K562 (cell line): ENCODE results near the gene NSRP1. TPM values are rescaled to one million over a fixed set of nuclear protein-coding genes. Genes with fewer than 3 reads are reported as not detected.
A peak's percentile ranks its signal among the peaks of the same experiment; 100 is the strongest.

Experiments used
- ATAC-seq: fragments of 200-7000 bp; cut with Tn5 transposase; 3 replicates; pipeline ENCODE4 v1.9.1; 2020; ENCODE audit warnings: moderate library complexity
- BruUV-seq: library from RNA; stranded (reverse); fragments of 400-500 nt; replicated peaks from 2 replicates; lab custom pipeline; 2021; lab: Mats Ljungman, UMichigan
- CTCF ChIA-PET: fragments of 300-600 bp; formaldehyde crosslinking; extraction: SDS; loops from one replicate; lab custom pipeline; 2021; ENCODE audit warnings: low intra/inter-chr PET ratio; lab: Yijun Ruan, JAX
- POLR2A ChIA-PET: fragments of 300-600, 350-650 bp; sonication (Branson Sonifier 250); formaldehyde crosslinking; extraction: SDS; loops from one replicate; lab custom pipeline; 2021; ENCODE audit warnings: antibody characterized with exemption, inconsistent platforms; lab: Yijun Ruan, JAX
- DNase-seq, 4 experiments: peaks; one replicate each; pipeline versions ENCODE4 v3.0.0 to v3.0.0-alpha.2; 2011 to 2018; ENCODE audit warnings: low spot score in 3 of 4, mixed read lengths in 3 of 4; ENCODE audit errors: extremely low read depth in 1 of 4
- FAIRE-seq: peaks from 2 replicates; lab custom pipeline; 2011; peaks lifted over from hg19 to GRCh38; lab: Jason Lieb, UNC
- H2AFZ ChIP-seq: 2 replicates; pipeline ENCODE4 v1.6.0; 2011; ENCODE audit warnings: low read depth, low read length, control low read depth, inconsistent platforms
- H3K27ac ChIP-seq: fragments of 200-600 bp; 3 replicates; pipeline ENCODE4 v1.8.0; 2011; ENCODE audit warnings: low read depth, mild to moderate bottlenecking, control low read depth, inconsistent platforms, low read length, moderate library complexity, mixed read lengths; ENCODE audit errors: extremely low read depth
- H3K27me3 ChIP-seq, 2 experiments: fragments of 300-600 bp in 1 of 2; 2 replicates in 1 of 2; 3 replicates in 1 of 2; pipeline versions ENCODE4 v1.6.0 to v1.8.0; 2011; ENCODE audit warnings: inconsistent platforms in 2 of 2, low read length in 2 of 2, mild to moderate bottlenecking in 1 of 2, mixed read lengths in 1 of 2, moderate library complexity in 1 of 2; ENCODE audit not compliant: control insufficient read depth in 2 of 2, insufficient read depth in 2 of 2
- H3K36me3 ChIP-seq: fragments of 300-600 bp; 3 replicates; pipeline ENCODE4 v1.8.0; 2011; ENCODE audit warnings: mild to moderate bottlenecking, low read length, inconsistent platforms; ENCODE audit not compliant: control insufficient read depth, insufficient read depth
- H3K4me1 ChIP-seq, 2 experiments: fragments of 200-600 bp in 1 of 2; replicated peaks in 1 of 2; 2 replicates in 1 of 2; 3 replicates in 1 of 2; pipeline versions ENCODE4 v1.5.1 to v1.8.0; 2011; ENCODE audit warnings: inconsistent platforms in 2 of 2, low read length in 2 of 2, mild to moderate bottlenecking in 1 of 2, mixed read lengths in 1 of 2, moderate library complexity in 1 of 2; ENCODE audit not compliant: control insufficient read depth in 2 of 2, insufficient read depth in 2 of 2
- H3K4me2 ChIP-seq: 2 replicates; pipeline ENCODE4 v1.6.1; 2011; ENCODE audit warnings: low read length, control low read depth, inconsistent platforms, mixed read lengths; ENCODE audit not compliant: insufficient read depth
- H3K4me3 ChIP-seq: fragments of 200-600 bp; sonication (generic), shearing (Covaris generic); 2 replicates; pipeline ENCODE4 v1.5.1; 2016; ENCODE audit warnings: control low read depth, inconsistent platforms
- H3K79me2 ChIP-seq: fragments of 200-600 bp; 3 replicates; pipeline ENCODE4 v1.8.0; 2011; ENCODE audit warnings: low read length, inconsistent platforms; ENCODE audit not compliant: control insufficient read depth, insufficient read depth
- H3K9ac ChIP-seq, 2 experiments: 2 replicates each; pipeline versions ENCODE4 v1.6.0 to v1.6.1; 2011; ENCODE audit warnings: low read depth in 2 of 2, low read length in 2 of 2, control low read depth in 1 of 2, inconsistent platforms in 1 of 2, mild to moderate bottlenecking in 1 of 2, mixed read lengths in 1 of 2; ENCODE audit not compliant: insufficient read depth in 1 of 2
- H3K9me1 ChIP-seq: one replicate; pipeline ENCODE4 v1.6.0; 2011; ENCODE audit warnings: inconsistent platforms, mild to moderate bottlenecking, low read length, moderate library complexity; ENCODE audit not compliant: control insufficient read depth, insufficient read depth
- H3K9me3 ChIP-seq: replicated peaks from 2 replicates; pipeline ENCODE4 v1.5.1; 2011; ENCODE audit warnings: low read depth, low read length, inconsistent platforms; ENCODE audit not compliant: control insufficient read depth, insufficient read depth
- H4K20me1 ChIP-seq: replicated peaks from 2 replicates; pipeline ENCODE4 v1.6.1; 2011; ENCODE audit warnings: low read length, inconsistent platforms, mixed read lengths; ENCODE audit not compliant: control insufficient read depth, insufficient read depth
- CBX5 ChIP-seq: IDR thresholded peaks from 2 replicates; pipeline ENCODE4 v1.6.1; 2014; ENCODE audit warnings: low read depth, borderline replicate concordance
- CSDE1 ChIP-seq, 2 experiments: fragments of 450-650 bp; IDR thresholded peaks; 2 replicates each; pipeline ENCODE4 v1.6.1; 2016; ENCODE audit warnings: mild to moderate bottlenecking in 1 of 2
- HDAC1 ChIP-seq, 2 experiments: fragments of 450-650 bp; IDR thresholded peaks; 2 replicates each; pipeline ENCODE4 v1.6.1; 2016 to 2017; ENCODE audit warnings: inconsistent platforms in 1 of 2, mild to moderate bottlenecking in 1 of 2, moderate library complexity in 1 of 2
- RB1 ChIP-seq: fragments of 450-650 bp; IDR thresholded peaks from 2 replicates; pipeline ENCODE4 v1.6.1; 2017; ENCODE audit warnings: low read depth, mild to moderate bottlenecking
- SNIP1 ChIP-seq: fragments of 450-650 bp; IDR thresholded peaks from 2 replicates; pipeline ENCODE4 v1.7.1; 2017; ENCODE audit warnings: low read depth, mild to moderate bottlenecking
- SPI1 ChIP-seq: IDR thresholded peaks from 2 replicates; pipeline ENCODE4 v1.6.1; 2011; ENCODE audit warnings: low read depth, low read length, control low read depth, borderline replicate concordance
- TEAD1 ChIP-seq, 2 experiments: fragments of 450-650 bp in 1 of 2; sonication (generic) in 1 of 2; formaldehyde crosslinking; IDR thresholded peaks; 2 replicates each; pipeline versions ENCODE4 v1.4.0 to v1.8.0; 2020 to 2022; ENCODE audit warnings: mild to moderate bottlenecking in 2 of 2, missing genetic modification reagents in 1 of 2
- ZNF444 ChIP-seq: fragments of 250-450 bp; sonication (Bioruptor Pico); IDR thresholded peaks from 2 replicates; pipeline ENCODE4 v1.4.0; 2020; ENCODE audit warnings: mild to moderate bottlenecking, moderate library complexity
- WGBS: fragments of 100-300 bp; shearing (Covaris generic); methylation state at CpG from one replicate; pipeline ENCODE4 v1.1.6; 2016; ENCODE audit warnings: low coverage, mixed read lengths; ENCODE audit not compliant: insufficient coverage; ENCODE audit errors: missing lambda C conversion rate; 5-methylcytosine and 5-hydroxymethylcytosine counted together
- in situ Hi-C: fragments of 300-500 bp; cut with MboI; formaldehyde crosslinking; loops from 4 replicates; pipeline ENCODE4 v1.15.0; 2018; ENCODE audit warnings: inconsistent platforms, mixed read lengths
- intact Hi-C: fragments of 100-400 bp; cut with micrococcal nuclease; formaldehyde crosslinking; loops from 2 replicates; pipeline ENCODE4 v1.14.2; 2022
- polyA plus RNA-seq, 8 experiments: library from polyadenylated mRNA; depleted of rRNA in 4 of 8; stranded (reverse) in 5 of 8; unstranded in 3 of 8; fragments of >200 nt; fragmentation: Nextera tagmentation in 2 of 8; fragmentation: Illumina TruSeq in 1 of 8; extraction: Ambion mirVana in 2 of 8; extraction: Trizol in 1 of 8; gene quantifications; 2 replicates each; pipeline versions ENCODE4 v1.2.1 to v1.2.3, GENCODE V29; 2011 to 2014; ENCODE audit warnings: inconsistent platforms in 1 of 8, missing spikeins in 1 of 8
- total RNA-seq, 7 experiments: library from RNA; depleted of rRNA in 6 of 7; stranded (reverse); fragments of >200 nt in 6 of 7; fragmentation: Illumina TruSeq in 2 of 7; extraction: Trizol in 2 of 7; gene quantifications; 2 replicates each; pipeline versions ENCODE4 v1.2.1 to v1.2.3, GENCODE V29; 2011 to 2021; ENCODE audit warnings: low replicate concordance in 1 of 7

The NSRP1 gene
- total and polyA plus RNA-seq, 9 of the 15 experiments (the other 6 are each of a cell fraction or from before 2014, with no cell fraction given), result 18.4 to 68.6 (median 32.7) TPM

GRCh38 chr17:30158896-30159625 lies 42.4 kb downstream of the NSRP1 start:
- Histone ChIP-seq H4K20me1 (no peaks in the 10 kb centered on the region), H3K4me3 (no peak overlapping the region), H3K9ac (no peak overlapping the region), H3K27ac (no peak overlapping the region), H3K9me3 (no peaks in the 10 kb centered on the region), H3K4me2 (no peak overlapping the region), H3K27me3 (no peaks in the 10 kb centered on the region), H3K36me3 (peaks cover 47% of the 10 kb centered on the region; the same call in 2 of the 3 replicates), H2AFZ (no peak overlapping the region), H3K9me1 (no peaks in the 10 kb centered on the region), H3K4me1 (no peaks in the 10 kb centered on the region), H3K79me2 (peaks cover 72% of the 10 kb centered on the region)
- DNase-seq, result no peak
- FAIRE-seq, result peak; percentile 6
- intact Hi-C loops (no loop called here), in situ Hi-C loops (no loop called here)
- 78% methylated on average over 3 of the region's 3 CpGs for WGBS
- no peak for ATAC-seq
- BruUV-seq, result no TSS peak
- POLR2A ChIA-PET, result no interaction called here
- TF ChIP-seq RB1 (no peak), CBX5 (no peak), SPI1 (peak; percentile 83), CSDE1 (IDR thresholded peaks at IDR 0.05) (no peak), ZNF444 (CRISPR knock-in tag) (no peak), TEAD1 (CRISPR knock-in tag; IDR thresholded peaks at IDR 0.05) (no peak), SNIP1 (no peak), HDAC1 (IDR thresholded peaks at IDR 0.05) (no peak)
- CTCF ChIA-PET, result interaction anchor here (0.7 kb wide), 1 partner anchor 27 kb away, joined by 5 read pairs; no protein-coding TSS in a partner anchor
